GM12878 (cell line): ENCODE results near the gene SUFU. TPM values are rescaled to one million over a fixed set of nuclear protein-coding genes. Genes with fewer than 3 reads are reported as not detected.

ENCODE experiments used
- ATAC-seq: fragments of 200-7000 bp; cut with Tn5 transposase; 3 replicates; pipeline ENCODE4 v1.9.1; 2020; ENCODE audit warnings: mild to moderate bottlenecking, moderate library complexity
- BruUV-seq: library from RNA; stranded (reverse); fragments of 400-500 nt; replicated peaks from 2 replicates; lab custom pipeline; 2021; lab: Mats Ljungman, UMichigan
- CTCF ChIA-PET: fragments of 300-600 bp; sonication (Branson Sonifier 250); formaldehyde crosslinking; extraction: SDS; loops from one replicate; lab custom pipeline; 2021; ENCODE audit warnings: inconsistent platforms; lab: Yijun Ruan, JAX
- POLR2A ChIA-PET: fragments of 350-600 bp; formaldehyde crosslinking; extraction: SDS; loops from one replicate; lab custom pipeline; 2021; ENCODE audit warnings: inconsistent platforms; lab: Charles Lee
- RAD21 ChIA-PET: fragments of 300-600 bp; sonication (Branson Sonifier 250); formaldehyde crosslinking; loops from one replicate; lab custom pipeline; 2023; ENCODE audit warnings: antibody characterized with exemption; ENCODE audit not compliant: unreplicated experiment; lab: Charles Lee
- SMC1A ChIA-PET: fragments of 300-600 bp; sonication (Branson Sonifier 250); formaldehyde crosslinking; loops from one replicate; lab custom pipeline; 2023; ENCODE audit not compliant: unreplicated experiment, uncharacterized antibody; lab: Charles Lee
- DNase-seq: peaks from one replicate; pipeline ENCODE4 v3.0.0-alpha.2; 2011; ENCODE audit warnings: low read depth, low spot score
- FAIRE-seq: peaks from 3 replicates; lab custom pipeline; 2011; peaks lifted over from hg19 to GRCh38; lab: Jason Lieb, UNC
- H2AFZ ChIP-seq: 2 replicates; pipeline ENCODE4 v1.6.0; 2011; ENCODE audit warnings: low read depth, low read length, control low read depth; ENCODE audit not compliant: control insufficient read depth
- H3K27ac ChIP-seq: 2 replicates; pipeline ENCODE4 v1.5.1; 2011; ENCODE audit warnings: control low read depth; ENCODE audit not compliant: control insufficient read depth, insufficient read depth
- H3K27me3 ChIP-seq, 2 experiments: replicated peaks in 1 of 2; 2 replicates each; pipeline versions ENCODE4 v1.6.0 to v1.6.1; 2011; ENCODE audit warnings: low read length in 1 of 2; ENCODE audit not compliant: control insufficient read depth in 2 of 2, insufficient read depth in 2 of 2
- H3K36me3 ChIP-seq, 2 experiments: 2 replicates each; pipeline ENCODE4 v1.5.1; 2011; ENCODE audit warnings: low read length in 1 of 2; ENCODE audit not compliant: control insufficient read depth in 2 of 2, insufficient read depth in 2 of 2
- H3K4me1 ChIP-seq: 2 replicates; pipeline ENCODE4 v1.6.1; 2011; ENCODE audit warnings: mild to moderate bottlenecking, low read length, moderate library complexity, mixed read lengths; ENCODE audit not compliant: control insufficient read depth, insufficient read depth
- H3K4me2 ChIP-seq: 2 replicates; pipeline ENCODE4 v1.6.0; 2011; ENCODE audit warnings: control low read depth; ENCODE audit not compliant: control insufficient read depth, insufficient read depth
- H3K4me3 ChIP-seq: fragments of 200-600 bp; sonication (generic); 2 replicates; pipeline ENCODE4 v1.5.1; 2016
- H3K79me2 ChIP-seq: 2 replicates; pipeline ENCODE4 v1.6.0; 2011; ENCODE audit warnings: low read length; ENCODE audit not compliant: control insufficient read depth, insufficient read depth
- H3K9ac ChIP-seq: 2 replicates; pipeline ENCODE4 v1.8.0; 2011; ENCODE audit warnings: low read length, control low read depth, mixed read lengths; ENCODE audit not compliant: control insufficient read depth, insufficient read depth
- H3K9me3 ChIP-seq: replicated peaks from 3 replicates; pipeline ENCODE4 v1.5.1; 2011; ENCODE audit warnings: mild to moderate bottlenecking, low read length; ENCODE audit not compliant: control insufficient read depth, insufficient read depth
- H4K20me1 ChIP-seq: 2 replicates; pipeline ENCODE4 v1.6.0; 2011; ENCODE audit not compliant: control insufficient read depth, insufficient read depth
- CBFB ChIP-seq: IDR thresholded peaks from 2 replicates; pipeline ENCODE4 v1.6.1; 2016; ENCODE audit warnings: antibody characterized with exemption, low read depth
- ESRRA ChIP-seq: IDR thresholded peaks from 2 replicates; pipeline ENCODE4 v1.6.1; 2012; ENCODE audit warnings: mild to moderate bottlenecking, low read length, improper control_type of control experiment
- ETV6 ChIP-seq, 2 experiments: fragments of 450-650 bp in 1 of 2; IDR thresholded peaks in 1 of 2; conservative IDR thresholded peaks in 1 of 2; 2 replicates each; pipeline ENCODE4 v1.6.1; 2014; ENCODE audit warnings: antibody characterized with exemption in 1 of 2, borderline replicate concordance in 1 of 2, low read depth in 1 of 2, mild to moderate bottlenecking in 1 of 2, moderate library complexity in 1 of 2
- GABPA ChIP-seq: IDR thresholded peaks from 2 replicates; pipeline ENCODE4 v1.6.1; 2014; ENCODE audit warnings: antibody characterized with exemption, low read depth, mild to moderate bottlenecking, inconsistent platforms
- IKZF1 ChIP-seq: fragments of 450-650 bp; conservative IDR thresholded peaks from 2 replicates; pipeline ENCODE4 v1.6.1; 2017; ENCODE audit warnings: antibody characterized with exemption, mild to moderate bottlenecking
- JUNB ChIP-seq: IDR thresholded peaks from 2 replicates; pipeline ENCODE4 v1.6.1; 2016; ENCODE audit warnings: antibody characterized with exemption, mild to moderate bottlenecking
- JUND ChIP-seq: IDR thresholded peaks from 2 replicates; pipeline ENCODE4 v1.6.1; 2012; ENCODE audit warnings: low read depth, mild to moderate bottlenecking, low read length, improper control_type of control experiment, moderate library complexity
- NFYB ChIP-seq: IDR thresholded peaks from 2 replicates; pipeline ENCODE4 v1.6.1; 2011; ENCODE audit warnings: low read depth, mild to moderate bottlenecking, low read length, improper control_type of control experiment, moderate library complexity; ENCODE audit not compliant: insufficient read depth
- NR2C2 ChIP-seq: IDR thresholded peaks from 2 replicates; pipeline ENCODE4 v1.6.1; 2011; ENCODE audit warnings: borderline replicate concordance, low read depth; ENCODE audit not compliant: control insufficient read depth, insufficient read length
- PAX5 ChIP-seq: IDR thresholded peaks from 2 replicates; pipeline ENCODE4 v1.6.1; 2011; ENCODE audit warnings: low read depth, low read length, borderline replicate concordance
- RB1 ChIP-seq: fragments of 450-650 bp; formaldehyde crosslinking; IDR thresholded peaks from 2 replicates; pipeline ENCODE4 v1.6.1; 2017; ENCODE audit warnings: mild to moderate bottlenecking, borderline replicate concordance
- SIX5 ChIP-seq: IDR thresholded peaks from 2 replicates; pipeline ENCODE4 v1.6.1; 2011; ENCODE audit warnings: mild to moderate bottlenecking, low read depth, low read length, moderate library complexity; ENCODE audit not compliant: severe bottlenecking
- SRF ChIP-seq, 2 experiments: IDR thresholded peaks; 2 replicates each; pipeline ENCODE4 v1.6.1; 2011; ENCODE audit warnings: low read depth in 2 of 2, low read length in 2 of 2, mild to moderate bottlenecking in 1 of 2, moderate library complexity in 1 of 2
- ZNF217 ChIP-seq: fragments of 450-650 bp; IDR thresholded peaks from 2 replicates; pipeline ENCODE4 v1.6.1; 2017; ENCODE audit warnings: antibody characterized with exemption, mild to moderate bottlenecking
- ZNF274 ChIP-seq: IDR thresholded peaks from one replicate; pipeline ENCODE4 v1.8.0; 2011; ENCODE audit not compliant: insufficient read length, insufficient read depth
- WGBS: methylation state at CpG from one replicate; pipeline ENCODE4 v1.1.6; 2016; ENCODE audit warnings: low lambda C conversion rate; ENCODE audit not compliant: insufficient replicate concordance, insufficient coverage; ENCODE audit errors: missing lambda C conversion rate; 5-methylcytosine and 5-hydroxymethylcytosine counted together
- in situ Hi-C: fragments of 300-500 bp; cut with MboI; formaldehyde crosslinking; loops from 9 replicates; pipeline ENCODE4 v1.14.3; 2018; ENCODE audit warnings: mixed read lengths
- intact Hi-C: fragments of 100-400 bp; cut with micrococcal nuclease; formaldehyde crosslinking; loops from one replicate; pipeline ENCODE4 v1.14.2; 2022; ENCODE audit not compliant: unreplicated experiment
- polyA plus RNA-seq, 11 experiments: library from polyadenylated mRNA; depleted of rRNA in 4 of 11; unstranded in 6 of 11; stranded (reverse) in 5 of 11; fragments of >200 nt; fragmentation: Nextera tagmentation in 4 of 11; fragmentation: Illumina TruSeq in 1 of 11; extraction: Ambion mirVana in 4 of 11; extraction: Trizol in 1 of 11; gene quantifications; 1 replicate in 1 of 11; 2 replicates in 10 of 11; pipeline versions ENCODE4 v1.2.1 to v1.2.3, GENCODE V29; 2011 to 2016; ENCODE audit warnings: inconsistent platforms in 2 of 11, missing spikeins in 2 of 11, low read depth in 1 of 11
- total RNA-seq, 4 experiments: library from RNA; depleted of rRNA in 3 of 4; stranded (reverse); fragments of >200 nt in 3 of 4; fragmentation: Illumina TruSeq in 1 of 4; extraction: Trizol in 1 of 4; gene quantifications; 2 replicates each; pipeline versions ENCODE4 v1.2.1 to v1.2.3, GENCODE V29; 2013 to 2021
- TF ChIP-seq, protein P1 (sequence below): fragments of 450-650 bp; formaldehyde crosslinking; IDR thresholded peaks from 2 replicates; pipeline ENCODE4 v1.5.0; 2022; ENCODE audit warnings: mild to moderate bottlenecking, missing genetic modification characterization

The SUFU gene
- total and polyA plus RNA-seq, 10 of the 15 experiments (the other 5 are each of a cell fraction or from before 2014, with no cell fraction given): 0.68 to 7.7 (median 2.4) TPM

DNA sequence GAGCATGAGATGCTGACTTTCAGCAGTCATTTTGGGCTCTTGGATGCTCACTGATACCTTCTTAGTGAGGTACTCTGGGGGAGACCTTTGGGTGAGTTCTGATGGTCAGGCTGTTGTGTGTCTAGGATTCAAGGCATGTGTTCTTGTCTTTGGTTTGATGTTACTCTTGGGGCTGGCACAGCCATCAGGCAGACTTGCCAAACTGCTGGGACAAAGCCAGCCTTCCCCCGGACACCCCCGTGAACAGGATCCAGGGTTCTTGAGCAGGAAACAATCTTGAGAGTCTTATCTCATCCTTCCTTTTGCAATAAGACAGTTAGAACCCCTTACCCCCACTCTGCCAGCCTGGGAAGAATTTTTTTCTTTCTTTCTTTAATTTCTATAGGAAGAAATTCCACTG, 42.2 kb downstream of the SUFU start (continued):
- TF ChIP-seq ETV6 (conservative IDR thresholded peaks at IDR 0.05 in 1 of 2, IDR thresholded peaks at IDR 0.05 in 1 of 2; ENCODE audit: borderline replicate concordance in 1 of 2, low read depth in 1 of 2) (no peak), JUNB (no peak), IKZF1 (no peak), NR2C2 (no peak), GABPA (no peak), RB1 (no peak), ESRRA (no peak), ZNF217 (no peak), NFYB (no peak), JUND (no peak)

DNA sequence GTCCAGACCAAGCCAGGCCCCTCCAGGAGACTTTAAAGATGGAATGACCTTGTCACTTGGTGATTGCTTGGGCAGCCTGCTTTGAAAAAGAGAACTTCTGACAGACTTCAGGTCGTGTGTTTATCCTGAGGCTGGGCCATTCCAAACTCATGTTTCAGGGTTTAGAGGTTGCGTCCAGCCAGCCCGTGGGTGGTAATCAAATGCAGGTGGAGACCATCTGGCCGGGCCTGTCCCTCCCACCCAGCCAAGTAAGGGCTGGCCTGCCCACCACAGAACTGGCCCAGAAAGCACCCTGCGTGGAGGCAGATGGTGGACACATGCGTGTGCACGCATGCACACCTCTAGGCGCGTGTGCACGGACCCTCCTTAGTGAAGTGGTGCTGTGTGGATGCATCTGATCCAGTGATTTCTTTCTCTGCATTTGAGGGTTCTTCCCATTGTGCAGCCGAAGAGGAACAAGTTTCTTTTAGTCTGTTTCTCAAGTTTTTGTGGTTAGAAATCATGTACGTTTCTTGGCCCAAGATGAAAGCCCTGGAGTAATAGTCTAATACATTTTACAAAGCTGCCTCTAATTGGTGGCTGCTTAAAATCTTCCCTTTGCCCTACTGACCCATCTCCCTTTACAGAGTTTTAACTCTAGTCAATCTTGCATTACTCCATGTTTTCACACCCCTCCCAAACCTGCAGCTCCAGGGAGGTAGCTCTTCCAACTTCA, 43.0 kb downstream of the SUFU start:
- intact Hi-C loops: no loop called here
- no peaks in the 10 kb centered on the region for H3K27me3 ChIP-seq
- TF ChIP-seq CBFB (no peak), SRF (IDR thresholded peaks at IDR 0.05; ENCODE audit: low read depth in 2 of 2, low read length in 2 of 2) (no peak), SIX5 (no peak), PAX5 (no peak), ZNF274 (no peak)
- TF ChIP-seq, protein P1, sequence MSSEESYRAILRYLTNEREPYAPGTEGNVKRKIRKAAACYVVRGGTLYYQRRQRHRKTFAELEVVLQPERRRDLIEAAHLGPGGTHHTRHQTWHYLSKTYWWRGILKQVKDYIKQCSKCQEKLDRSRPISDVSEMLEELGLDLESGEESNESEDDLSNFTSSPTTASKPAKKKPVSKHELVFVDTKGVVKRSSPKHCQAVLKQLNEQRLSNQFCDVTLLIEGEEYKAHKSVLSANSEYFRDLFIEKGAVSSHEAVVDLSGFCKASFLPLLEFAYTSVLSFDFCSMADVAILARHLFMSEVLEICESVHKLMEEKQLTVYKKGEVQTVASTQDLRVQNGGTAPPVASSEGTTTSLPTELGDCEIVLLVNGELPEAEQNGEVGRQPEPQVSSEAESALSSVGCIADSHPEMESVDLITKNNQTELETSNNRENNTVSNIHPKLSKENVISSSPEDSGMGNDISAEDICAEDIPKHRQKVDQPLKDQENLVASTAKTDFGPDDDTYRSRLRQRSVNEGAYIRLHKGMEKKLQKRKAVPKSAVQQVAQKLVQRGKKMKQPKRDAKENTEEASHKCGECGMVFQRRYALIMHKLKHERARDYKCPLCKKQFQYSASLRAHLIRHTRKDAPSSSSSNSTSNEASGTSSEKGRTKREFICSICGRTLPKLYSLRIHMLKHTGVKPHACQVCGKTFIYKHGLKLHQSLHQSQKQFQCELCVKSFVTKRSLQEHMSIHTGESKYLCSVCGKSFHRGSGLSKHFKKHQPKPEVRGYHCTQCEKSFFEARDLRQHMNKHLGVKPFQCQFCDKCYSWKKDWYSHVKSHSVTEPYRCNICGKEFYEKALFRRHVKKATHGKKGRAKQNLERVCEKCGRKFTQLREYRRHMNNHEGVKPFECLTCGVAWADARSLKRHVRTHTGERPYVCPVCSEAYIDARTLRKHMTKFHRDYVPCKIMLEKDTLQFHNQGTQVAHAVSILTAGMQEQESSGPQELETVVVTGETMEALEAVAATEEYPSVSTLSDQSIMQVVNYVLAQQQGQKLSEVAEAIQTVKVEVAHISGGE (CRISPR knock-in tag): no peak
- H3K4me2 ChIP-seq: no peak overlapping the region
- peaks cover 0 to 2% of the 10 kb centered on the region in 2 experiments; a peak in 1 of 4 replicates for H3K36me3 ChIP-seq
- no peaks in the 10 kb centered on the region for H4K20me1 ChIP-seq
- H3K9ac ChIP-seq: no peak overlapping the region
- H3K4me1 ChIP-seq: no peaks in the 10 kb centered on the region; the same call in 1 of the 2 replicates
- no TSS peak for BruUV-seq
- no peaks in the 10 kb centered on the region for H3K79me2 ChIP-seq
- in situ Hi-C loops: no loop called here
- ChIA-PET SMC1A (interaction anchor here (0.7 to 1.2 kb wide), 3 partner anchors 35 to 302 kb away, joined by 3 read pairs; no protein-coding TSS in a partner anchor), RAD21 (no interaction called here), CTCF (no interaction called here), POLR2A (no interaction called here)
- no peak overlapping the region for H3K4me3 ChIP-seq
- no peak for ATAC-seq
- DNase-seq: no peak
- no peak for FAIRE-seq
- no peak overlapping the region for H2AFZ ChIP-seq
- no peak overlapping the region for H3K27ac ChIP-seq
- H3K9me3 ChIP-seq: no peaks in the 10 kb centered on the region
- WGBS: 74% methylated on average over 12 of the region's 12 CpGs
